Omental fat pad (tissue), 4 donors: Measurements from ENCODE around the gene EMILIN2. TPM values are rescaled to one million over a fixed set of nuclear protein-coding genes. Genes with fewer than 3 reads are reported as not detected.
"Not testable (repeated sequence)": the region's sequence is repeated elsewhere in the genome, so short reads cannot be mapped to it uniquely, and the experiment has no call there.

ENCODE experiments used
- ATAC-seq: fragments of 150-250 bp; one replicate; pipeline ENCODE4 v1.9.1; 2016; ENCODE audit warnings: mild to moderate bottlenecking, moderate library complexity; ENCODE audit not compliant: low FRiP score
- DNase-seq: peaks from one replicate; pipeline ENCODE4 v3.0.0-alpha.2; 2019; ENCODE audit warnings: low spot score
- CTCF ChIP-seq, 3 donors: fragments of 450-650 bp; IDR thresholded peaks; one replicate each; pipeline ENCODE4 v1.5.1; 2016 to 2017; ENCODE audit warnings: antibody characterized with exemption in 3 of 3, mild to moderate bottlenecking in 3 of 3, moderate library complexity in 2 of 3
- total RNA-seq, 4 donors: library from RNA; depleted of rRNA; stranded (reverse); fragments of >200 nt; gene quantifications; one replicate each; pipeline ENCODE4 v1.1.0, GENCODE V29; 2016

EMILIN2 gene
- total RNA-seq, 4 donors from 2014 or later = 33.9 to 56.4 (median 52.9) TPM

GRCh38 chr18:2845172-2845571 lies 1.6 kb upstream of the EMILIN2 start:
- DNase-seq (no peak), ATAC-seq (no peak)
- TF ChIP-seq CTCF (IDR thresholded peaks at IDR 0.05) = no peak

- no peak for DNase-seq
- peak; percentile 80 for ATAC-seq
- TF ChIP-seq CTCF (IDR thresholded peaks at IDR 0.05) = no peak
These were observed 776 bp downstream of the EMILIN2 start for GRCh38 chr18:2847317-2848246.

GRCh38 chr18:2848247-2849246 lies 1.7 kb downstream of the EMILIN2 start:
- TF ChIP-seq CTCF (IDR thresholded peaks at IDR 0.05) = no peak
- no peak for DNase-seq
- ATAC-seq = no peak

- TF ChIP-seq CTCF (IDR thresholded peaks at IDR 0.05) = no peak
- no peak for ATAC-seq
- DNase-seq = no peak
These were observed 4.0 kb downstream of the EMILIN2 start for GRCh38 chr18:2850816-2851215.

GRCh38 chr18:2851771-2852170 lies 5.0 kb downstream of the EMILIN2 start:
- TF ChIP-seq CTCF (IDR thresholded peaks at IDR 0.05) = no peak
- DNase-seq = no peak
- ATAC-seq = no peak

GRCh38 chr18:2852460-2852859 lies 5.7 kb downstream of the EMILIN2 start:
- ATAC-seq, DNase-seq: not testable (repeated sequence)
